GM18909 (cell line): ENCODE measurements around the gene MYO1G.
"Not testable (repeated sequence)": the region's sequence is repeated elsewhere in the genome, so short reads cannot be mapped to it uniquely, and the experiment has no call there.

ENCODE experiments used
- ATAC-seq: cut with Tn5 transposase; IDR thresholded peaks from one replicate; pipeline ENCODE4 v1.9.1; 2021; ENCODE audit warnings: mild to moderate bottlenecking; ENCODE audit not compliant: unreplicated experiment, poor library complexity

Gene MYO1G

DNA sequence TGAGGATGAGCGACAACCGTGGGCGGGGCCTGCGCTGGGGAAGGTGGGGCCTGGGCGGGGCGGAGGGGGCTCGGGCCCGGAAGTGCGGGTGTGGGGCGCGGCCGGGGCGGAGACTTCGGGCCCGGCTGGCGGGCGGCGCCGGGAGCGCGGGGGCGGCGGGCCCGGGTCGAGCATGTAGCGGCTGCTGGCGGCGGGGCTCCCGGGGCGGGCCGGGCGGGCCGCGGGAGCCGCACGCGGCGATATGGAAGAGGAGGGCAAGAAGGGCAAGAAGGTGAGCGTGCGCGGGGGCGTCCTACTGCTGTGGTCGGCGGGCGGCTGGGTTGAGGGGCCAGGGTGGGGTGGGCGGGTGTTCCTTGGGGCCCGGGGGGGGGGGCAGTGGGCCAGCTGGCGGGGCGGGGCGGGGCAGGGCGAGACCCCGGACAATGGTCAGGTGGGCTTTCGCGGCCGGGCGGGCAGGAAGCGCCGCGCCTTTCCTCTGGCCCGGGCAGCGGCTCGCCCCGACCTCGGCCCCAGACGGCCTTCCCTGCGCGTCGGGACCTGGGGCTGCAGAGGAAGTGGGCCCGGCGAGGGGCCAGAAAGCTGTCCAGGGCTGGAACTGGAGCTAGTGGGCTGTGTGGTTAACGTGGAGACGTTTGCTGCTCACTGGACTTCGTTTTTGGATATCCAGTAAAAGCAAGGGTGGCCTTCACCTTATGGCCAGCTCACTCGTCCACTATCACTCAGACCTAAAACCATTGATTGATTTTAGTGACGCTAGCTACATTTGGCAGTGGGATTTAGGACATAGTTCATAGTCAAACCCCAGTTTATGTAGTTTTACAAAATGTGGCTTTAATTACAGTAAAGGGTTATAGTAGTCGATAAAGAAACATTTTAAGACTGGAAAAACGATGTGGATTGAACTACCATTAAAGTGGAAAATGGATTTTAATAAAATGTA is 21.5 kb upstream of the MYO1G start, which contains the start of gene CCM2:
Gene CCM2 (plus strand): TSS at position 109 of the 940 bp plus-strand sequence. CDS start 133 bp downstream, at position 242.
- ATAC-seq, result peak; percentile 5

GRCh38 chr7:44999245-45000092 is 20.7 kb upstream of the MYO1G start:
- ATAC-seq, result peak; percentile 73

DNA sequence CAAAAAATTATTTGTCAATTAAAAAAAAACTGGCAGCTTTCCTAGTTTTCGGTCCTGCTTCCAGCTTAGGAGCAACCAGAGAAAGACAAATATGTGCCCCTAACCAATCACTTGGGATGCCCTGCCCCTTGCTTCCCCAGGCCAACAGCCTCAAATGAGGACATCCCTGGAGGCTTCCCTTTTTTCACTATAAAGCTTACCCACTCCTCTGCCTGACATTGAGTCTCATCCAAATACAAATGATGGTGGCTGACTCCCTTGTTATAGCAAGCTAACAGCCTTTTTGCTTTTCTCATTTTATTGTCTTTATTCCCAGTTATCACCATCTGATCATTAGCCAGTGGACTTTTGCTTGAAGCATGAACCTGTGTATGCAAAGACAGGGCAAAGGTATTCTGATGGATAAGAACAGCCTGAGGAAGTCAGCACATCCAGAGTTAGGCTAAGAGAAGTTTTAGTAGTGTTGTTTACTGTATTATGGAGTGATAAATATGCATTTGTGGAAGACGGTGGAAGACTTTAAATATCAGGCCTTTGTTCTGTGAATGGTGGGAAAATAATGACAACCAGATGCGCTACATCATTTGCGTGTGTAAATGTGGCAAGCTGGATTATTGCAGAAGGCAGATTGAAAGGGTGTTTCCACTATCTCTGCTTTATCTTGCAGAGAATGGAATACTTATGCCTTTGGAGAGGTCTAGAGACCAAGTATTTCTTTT is 19.5 kb upstream of the MYO1G start:
- ATAC-seq, result no peak

DNA sequence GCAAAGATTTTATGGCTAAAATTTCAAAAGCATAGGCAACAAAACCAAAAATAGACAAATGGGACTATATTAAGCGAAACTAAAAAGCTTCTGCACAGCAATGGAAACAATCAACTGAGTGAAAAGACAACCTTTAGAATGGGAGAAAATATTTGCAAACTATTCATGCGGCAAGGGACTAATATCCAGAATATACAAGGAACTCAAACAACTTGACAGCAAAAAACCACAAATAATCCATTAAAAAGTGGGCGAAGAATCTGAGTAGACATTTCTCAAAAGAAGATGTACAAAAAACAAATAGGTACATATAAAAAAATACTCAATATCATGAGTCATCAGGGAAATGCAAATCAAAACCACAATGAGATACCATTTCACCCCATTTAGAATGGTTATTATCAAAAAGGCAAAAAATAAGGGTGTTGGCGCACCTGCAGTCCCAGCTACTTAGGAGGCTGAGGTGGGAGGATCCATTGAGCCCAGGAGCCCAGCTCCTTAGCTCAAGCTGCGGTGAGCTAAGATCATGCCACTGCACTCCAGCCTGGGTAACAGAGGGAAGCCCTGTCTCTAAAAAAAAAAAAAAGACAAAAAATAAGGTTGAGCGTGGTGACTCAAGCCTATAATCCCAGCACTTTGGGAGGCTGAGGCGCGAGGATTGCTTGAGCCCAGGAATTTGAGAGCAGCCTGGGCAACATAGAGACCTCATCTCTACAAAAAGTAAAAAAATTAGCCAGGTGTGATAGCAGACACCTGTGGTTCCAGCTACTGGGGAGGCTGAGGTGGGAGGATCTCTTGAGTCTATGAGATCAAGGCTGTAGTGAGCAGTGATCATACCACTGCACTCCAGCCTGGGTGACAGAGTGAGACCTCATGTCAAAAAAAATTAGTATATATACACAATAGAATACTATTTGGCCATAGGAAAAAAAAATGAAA is 17.0 kb upstream of the MYO1G start:
- ATAC-seq, result no peak

- ATAC-seq, result no peak
These were observed 16.2 kb upstream of the MYO1G start for GRCh38 chr7:44994877-44995554.

DNA sequence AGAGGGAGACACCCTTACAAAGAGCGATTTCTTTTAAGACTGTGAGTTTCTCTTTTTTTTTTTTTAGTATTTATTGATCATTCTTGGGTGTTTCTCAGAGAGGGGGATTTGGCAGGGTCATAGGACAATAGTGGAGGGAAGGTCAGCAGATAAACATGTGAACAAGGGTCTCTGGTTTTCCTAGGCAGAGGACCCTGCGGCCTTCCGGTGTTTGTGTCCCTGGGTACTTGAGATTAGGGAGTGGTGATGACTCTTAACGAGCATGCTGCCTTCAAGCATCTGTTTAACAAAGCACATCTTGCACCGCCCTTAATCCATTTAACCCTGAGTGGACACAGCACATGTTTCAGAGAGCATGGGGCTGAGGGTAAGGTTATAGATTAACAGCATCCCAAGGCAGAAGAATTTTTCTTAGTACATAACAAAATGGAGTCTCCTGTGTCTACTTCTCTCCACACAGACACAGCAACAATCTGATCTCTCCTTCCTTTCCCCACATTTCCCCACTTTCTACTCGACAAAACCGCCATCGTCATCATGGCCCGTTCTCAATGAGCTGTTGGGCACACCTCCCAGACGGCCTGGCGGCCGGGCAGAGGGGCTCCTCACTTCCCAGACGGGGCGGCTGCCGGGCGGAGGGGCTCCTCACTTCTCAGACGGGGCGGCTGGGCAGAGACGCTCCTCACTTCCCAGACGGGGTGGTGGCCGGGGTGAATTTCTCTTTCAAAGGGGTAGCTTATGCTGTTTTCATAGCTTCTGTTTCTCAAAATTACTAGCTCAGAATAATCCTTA is 13.4 kb upstream of the MYO1G start:
- ATAC-seq, result not testable (repeated sequence)

DNA sequence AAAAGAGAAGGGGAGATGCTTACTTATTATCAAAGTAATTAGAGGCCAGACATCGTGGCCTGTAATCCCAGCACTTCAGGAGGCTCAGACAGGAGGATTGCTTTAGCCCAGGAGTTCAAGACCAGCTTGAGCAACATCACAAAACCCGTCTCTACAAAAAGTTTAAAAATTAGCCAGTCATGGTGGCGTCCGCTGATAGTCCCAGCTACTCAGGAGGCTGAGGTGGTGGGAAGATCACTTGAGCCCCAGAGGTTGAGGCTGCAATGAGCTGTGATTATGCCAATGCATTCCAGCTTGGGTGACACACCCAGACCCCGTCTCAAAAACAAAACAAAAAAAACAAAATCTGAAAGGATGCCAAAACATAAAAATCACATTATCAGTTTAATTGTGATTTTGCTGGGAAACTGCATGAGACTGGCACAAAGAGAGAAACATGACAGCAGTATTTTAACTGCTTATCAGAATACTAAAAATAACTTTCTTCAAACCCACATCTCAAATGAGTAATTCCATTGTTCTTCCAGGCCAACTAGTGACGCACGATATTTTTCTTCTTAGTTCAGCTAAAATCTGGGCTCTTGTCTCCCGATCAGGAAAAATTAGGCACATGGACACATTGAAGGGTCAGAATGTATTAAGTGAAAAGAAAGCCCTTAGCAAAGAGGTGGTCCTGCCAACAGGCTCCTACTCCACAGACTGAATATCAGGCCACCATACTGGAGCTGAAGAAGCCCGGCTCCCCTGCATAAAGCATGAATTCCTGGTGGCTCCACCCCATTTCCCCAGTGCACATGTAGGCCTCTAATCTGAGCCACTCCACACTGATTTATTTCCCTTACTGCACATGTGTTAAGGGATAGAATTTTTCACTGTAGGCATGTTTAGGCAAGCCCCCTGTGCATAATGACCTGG is 11.6 kb upstream of the MYO1G start:
- no peak for ATAC-seq

DNA sequence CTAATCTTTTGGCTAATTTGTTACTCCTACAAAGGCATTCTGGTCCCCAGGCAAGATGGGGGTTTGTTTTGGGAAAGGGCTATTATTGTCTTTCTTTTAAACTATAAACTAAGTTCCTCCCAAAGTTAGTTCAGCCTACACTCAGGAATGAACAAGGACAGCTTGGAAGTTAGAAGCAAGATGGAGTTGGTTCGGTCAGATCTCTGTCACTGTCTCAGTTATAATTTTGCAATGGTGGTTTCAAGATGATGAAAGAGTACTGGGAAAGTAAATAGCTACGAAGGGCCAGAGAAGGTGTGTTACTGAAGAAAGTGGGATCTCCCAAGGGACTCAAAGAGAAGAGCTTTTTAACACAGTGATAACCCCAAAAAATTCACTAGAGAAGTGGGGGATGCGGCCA is 10.3 kb upstream of the MYO1G start:
- no peak for ATAC-seq

DNA sequence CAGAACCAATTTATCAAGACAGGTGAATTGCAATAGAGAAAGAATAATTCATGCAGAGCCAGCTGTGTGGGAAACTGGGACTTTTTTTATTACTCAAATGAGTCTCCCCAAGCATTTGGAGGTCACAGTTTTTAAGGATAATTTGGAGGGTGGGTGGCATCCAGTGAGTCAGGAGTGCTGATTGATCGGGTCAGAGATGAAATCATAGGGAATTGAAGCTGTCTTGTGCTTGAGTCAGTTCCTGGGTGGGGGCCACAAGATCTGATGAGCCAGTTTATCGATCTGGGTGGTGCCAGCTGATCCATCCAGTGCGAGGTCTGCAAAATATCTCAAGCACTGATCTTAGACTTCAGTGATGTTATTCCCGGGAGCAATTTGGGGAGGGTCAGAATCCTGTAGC is 9.9 kb upstream of the MYO1G start:
- ATAC-seq, result no peak

DNA sequence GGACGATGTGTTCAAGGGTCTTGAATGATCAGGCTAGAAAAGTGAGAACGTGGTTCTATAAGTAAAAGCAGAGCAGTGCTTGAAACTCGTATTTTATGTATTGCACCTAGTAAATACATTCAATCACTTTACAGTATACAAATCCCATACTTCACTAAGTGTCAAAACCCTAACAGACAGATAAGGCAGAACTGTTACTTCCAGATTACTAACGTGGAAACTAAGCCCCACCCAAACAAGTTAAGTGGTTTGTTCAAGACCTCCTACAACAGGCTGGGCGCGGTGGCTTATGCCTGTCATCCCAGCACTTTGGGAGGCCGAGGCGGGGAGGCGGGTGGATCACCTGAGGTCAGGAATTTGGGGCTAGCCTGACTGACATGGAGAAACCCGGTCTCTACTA is 9.2 kb upstream of the MYO1G start:
- ATAC-seq, result no peak

GRCh38 chr7:44987457-44987856 is 8.6 kb upstream of the MYO1G start:
- ATAC-seq, result no peak

DNA sequence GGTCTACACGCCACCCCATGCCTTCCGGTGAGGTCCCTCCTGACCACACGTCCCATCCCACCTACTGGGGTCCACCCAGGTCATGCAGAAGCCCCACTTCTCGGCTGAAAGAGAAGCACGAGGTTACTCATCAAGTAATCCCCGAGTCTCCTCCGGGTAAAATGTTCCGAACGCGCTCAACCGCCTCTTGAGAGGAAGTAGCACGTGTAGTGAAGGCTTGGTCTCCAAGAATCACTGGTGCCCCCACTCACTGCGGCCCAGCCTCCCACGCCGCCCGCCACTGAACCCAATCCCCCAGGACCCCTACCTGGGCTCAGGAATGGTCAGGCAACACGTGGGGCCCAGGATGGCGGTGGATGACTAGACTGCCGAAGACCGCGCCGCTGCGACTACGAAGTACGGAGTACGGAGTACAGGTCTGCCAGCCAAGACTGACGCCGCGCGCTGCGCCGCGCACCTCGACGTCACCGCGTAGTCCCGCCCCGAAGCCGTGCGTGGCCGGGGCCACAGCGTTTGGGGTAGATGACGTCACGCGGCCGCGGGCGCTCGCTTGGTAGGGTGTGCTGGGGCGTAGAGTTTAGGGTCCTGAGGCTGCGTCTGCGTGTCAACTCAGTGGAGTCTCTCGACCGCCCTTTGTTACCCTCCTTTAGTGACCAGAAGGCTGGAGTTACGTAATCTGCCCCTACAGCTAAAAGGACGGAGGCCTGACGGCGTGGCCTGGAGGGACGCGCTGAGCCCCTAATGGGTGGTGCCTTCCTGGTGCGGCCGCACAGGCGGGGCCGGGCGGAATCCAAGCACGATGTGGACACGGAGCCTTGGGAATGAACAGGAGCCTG is 7.6 kb upstream of the MYO1G start:
- peak; percentile 97 for ATAC-seq

- no peak for ATAC-seq
These were observed 7.0 kb upstream of the MYO1G start for GRCh38 chr7:44985900-44986217.

- ATAC-seq, result no peak
These were observed 6.3 kb upstream of the MYO1G start for GRCh38 chr7:44985033-44985695.

- ATAC-seq, result no peak
These were observed 5.6 kb upstream of the MYO1G start for GRCh38 chr7:44984478-44984758.
